ENCODE results near the gene NCAM1. TPM values are rescaled to one million over a fixed set of nuclear protein-coding genes. Genes with fewer than 3 reads are reported as not detected.

NCAM1 gene
- total and polyA plus RNA-seq, 9 of the 15 experiments (the other 6 are each of a cell fraction or from before 2014, with no cell fraction given) = 0.09 to 0.23 TPM; not detected in 7

- WGBS (ENCODE audit: insufficient coverage, low coverage, missing lambda C conversion rate) = 0% methylated on average over 5 of the region's 5 CpGs
- in situ Hi-C loops (cut with MboI) = no loop called here
- Histone ChIP-seq H2AFZ (ENCODE audit: low read depth, low read length) (no peak overlapping the region), H3K27me3 (ENCODE audit: control insufficient read depth in 2 of 2, insufficient read depth in 2 of 2, low read length in 2 of 2) (peaks cover 12 to 36% of the 10 kb centered on the region in 2 experiments; a peak in 4 of 5 replicates), H3K9ac (ENCODE audit: insufficient read depth in 1 of 2, low read depth in 2 of 2, low read length in 2 of 2) (no peak overlapping the region), H3K4me3 (no peak overlapping the region), H3K9me3 (replicated peaks; ENCODE audit: control insufficient read depth, insufficient read depth, low read depth, low read length) (no peaks in the 10 kb centered on the region), H3K27ac (ENCODE audit: extremely low read depth, low read depth, low read length) (no peak overlapping the region), H3K36me3 (ENCODE audit: control insufficient read depth, insufficient read depth, low read length) (no peaks in the 10 kb centered on the region), H3K79me2 (ENCODE audit: control insufficient read depth, insufficient read depth, low read length) (no peaks in the 10 kb centered on the region), H3K9me1 (ENCODE audit: control insufficient read depth, insufficient read depth, low read length) (no peaks in the 10 kb centered on the region), H3K4me1 (replicated peaks in 1 of 2; ENCODE audit: control insufficient read depth in 2 of 2, insufficient read depth in 2 of 2, low read length in 2 of 2) (no peaks in the 10 kb centered on the region), H4K20me1 (replicated peaks; ENCODE audit: control insufficient read depth, insufficient read depth, low read length) (no peaks in the 10 kb centered on the region), H3K4me2 (ENCODE audit: insufficient read depth, low read length) (no peak overlapping the region)
- intact Hi-C loops (cut with micrococcal nuclease) = no loop called here
- POLR2A ChIA-PET = no interaction called here
- no peak for DNase-seq (ENCODE audit: extremely low read depth in 1 of 4, low spot score in 3 of 4)
- no TSS peak for BruUV-seq (replicated peaks)
- CTCF ChIA-PET (ENCODE audit: low intra/inter-chr PET ratio) = no interaction called here
- TF ChIP-seq E2F8 (IDR thresholded peaks at IDR 0.05; ENCODE audit: low read depth, partially characterized antibody) = no peak
- TF ChIP-seq RAD51 (IDR thresholded peaks at IDR 0.05; ENCODE audit: borderline replicate concordance, low read depth) = no peak
- no peak for TF ChIP-seq FIP1L1 (IDR thresholded peaks at IDR 0.05; ENCODE audit: low read depth, low read length, poor library complexity, severe bottlenecking)
- TF ChIP-seq ZBTB7A (IDR thresholded peaks at IDR 0.05; ENCODE audit: borderline replicate concordance, control insufficient read depth, low read depth, low read length) = no peak
- FAIRE-seq = no peak
- ATAC-seq = no peak
Measured at GRCh38 chr11:113199866-113200265, 238.6 kb downstream of the NCAM1 start.

Data from K562 (cell line).